H1 (cell line): ENCODE data around the gene SGSM1. TPM values are rescaled to one million over a fixed set of nuclear protein-coding genes. Genes with fewer than 3 reads are reported as not detected.

ENCODE experiments used
- CTCF ChIA-PET: fragments of 300-600 bp; sonication (Branson Sonifier 250); formaldehyde crosslinking; loops from one replicate; lab custom pipeline; 2021; ENCODE audit not compliant: partially characterized antibody; lab: Charles Lee
- POLR2A ChIA-PET: fragments of 300-600 bp; sonication (Branson Sonifier 250); formaldehyde crosslinking; loops from one replicate; lab custom pipeline; 2021; ENCODE audit warnings: inconsistent platforms; ENCODE audit not compliant: partially characterized antibody; lab: Charles Lee
- DNase-seq, 2 experiments: peaks; one replicate each; pipeline versions ENCODE4 v3.0.0 to v3.0.0-alpha.2; 2010 to 2022; ENCODE audit warnings: low spot score in 2 of 2, low read depth in 1 of 2, mixed read lengths in 1 of 2
- FAIRE-seq: peaks from 2 replicates; lab custom pipeline; 2011; peaks lifted over from hg19 to GRCh38; lab: Jason Lieb, UNC
- H2AFZ ChIP-seq: 2 replicates; pipeline ENCODE4 v1.8.1; 2012; ENCODE audit warnings: low read length, inconsistent platforms
- H2AK5ac ChIP-seq: 2 replicates; pipeline ENCODE4 v1.6.1; 2013; ENCODE audit warnings: low read depth, low read length
- H2BK120ac ChIP-seq: replicated peaks from 2 replicates; pipeline ENCODE3; 2013; ENCODE audit warnings: low read depth, low read length, inconsistent platforms
- H2BK12ac ChIP-seq: 2 replicates; pipeline ENCODE4 v1.6.1; 2013; ENCODE audit warnings: low read depth, low read length
- H2BK15ac ChIP-seq: 2 replicates; pipeline ENCODE4 v1.6.1; 2013; ENCODE audit warnings: low read length
- H2BK20ac ChIP-seq: 2 replicates; pipeline ENCODE4 v1.6.1; 2013; ENCODE audit warnings: low read length
- H2BK5ac ChIP-seq: 2 replicates; pipeline ENCODE4 v1.6.1; 2013; ENCODE audit warnings: low read depth, low read length
- H3K14ac ChIP-seq: 2 replicates; pipeline ENCODE4 v1.6.1; 2013; ENCODE audit warnings: inconsistent platforms; ENCODE audit not compliant: insufficient read length
- H3K18ac ChIP-seq: 2 replicates; pipeline ENCODE4 v1.6.1; 2013; ENCODE audit warnings: low read length; ENCODE audit errors: extremely low read depth
- H3K23ac ChIP-seq: 2 replicates; pipeline ENCODE4 v1.6.1; 2013; ENCODE audit warnings: inconsistent platforms; ENCODE audit not compliant: insufficient read length
- H3K23me2 ChIP-seq: 2 replicates; pipeline ENCODE4 v1.6.1; 2013; ENCODE audit warnings: low read depth, low read length
- H3K27ac ChIP-seq: 2 replicates; pipeline ENCODE4 v1.6.1; 2011; ENCODE audit warnings: low read depth, low read length, inconsistent platforms
- H3K27me3 ChIP-seq, 4 experiments: replicated peaks in 1 of 4; 1 replicate in 1 of 4; 2 replicates in 3 of 4; pipeline versions ENCODE4 v1.6.1 to v1.8.1; 2011 to 2013; ENCODE audit warnings: low read length in 3 of 4, mild to moderate bottlenecking in 3 of 4, inconsistent platforms in 2 of 4, mixed read lengths in 2 of 4, moderate library complexity in 1 of 4; ENCODE audit not compliant: control insufficient read depth in 3 of 4, insufficient read depth in 3 of 4; ENCODE audit errors: extremely low read depth in 1 of 4
- H3K36me3 ChIP-seq, 4 experiments: 2 replicates each; pipeline versions ENCODE4 v1.6.1 to v1.8.1; 2011 to 2013; ENCODE audit warnings: mild to moderate bottlenecking in 4 of 4, low read length in 3 of 4, moderate library complexity in 2 of 4, control low read depth in 1 of 4, inconsistent platforms in 1 of 4; ENCODE audit not compliant: insufficient read depth in 4 of 4, control insufficient read depth in 2 of 4
- H3K4ac ChIP-seq: replicated peaks from 2 replicates; pipeline ENCODE3; 2013; ENCODE audit warnings: low read length, low read depth, mixed read lengths, inconsistent platforms; ENCODE audit not compliant: insufficient read length
- H3K4me1 ChIP-seq, 4 experiments: replicated peaks in 1 of 4; 1 replicate in 1 of 4; 2 replicates in 3 of 4; pipeline versions ENCODE4 v1.6.1 to v1.8.1; 2011 to 2013; ENCODE audit warnings: low read length in 3 of 4, inconsistent platforms in 2 of 4, mixed read lengths in 1 of 4; ENCODE audit not compliant: insufficient read depth in 4 of 4, control insufficient read depth in 3 of 4
- H3K4me2 ChIP-seq, 2 experiments: 2 replicates each; pipeline versions ENCODE4 v1.6.1 to v1.8.1; 2011 to 2013; ENCODE audit warnings: low read depth in 2 of 2, low read length in 2 of 2, control low read depth in 1 of 2, inconsistent platforms in 1 of 2, mild to moderate bottlenecking in 1 of 2; ENCODE audit not compliant: insufficient read depth in 1 of 2
- H3K4me3 ChIP-seq, 4 experiments: fragments of 200-600, 300-600 bp in 1 of 4; sonication (generic), shearing (Covaris generic), sonication (Bioruptor Twin) in 1 of 4; 2 replicates each; pipeline versions ENCODE4 v1.5.1 to v1.8.1; 2011 to 2016; ENCODE audit warnings: low read length in 4 of 4, low read depth in 3 of 4, control low read depth in 2 of 4, inconsistent platforms in 2 of 4, mild to moderate bottlenecking in 2 of 4, mixed read lengths in 1 of 4, moderate library complexity in 1 of 4; ENCODE audit not compliant: insufficient read depth in 2 of 4; ENCODE audit errors: extremely low read depth in 1 of 4
- H3K56ac ChIP-seq: replicated peaks from 2 replicates; pipeline ENCODE3; 2013; ENCODE audit warnings: low read depth, mild to moderate bottlenecking, mixed read lengths, low read length, inconsistent platforms; ENCODE audit not compliant: insufficient read length
- H3K79me1 ChIP-seq: 2 replicates; pipeline ENCODE4 v1.6.1; 2013; ENCODE audit warnings: low read depth, low read length, control low read depth
- H3K79me2 ChIP-seq, 2 experiments: 2 replicates each; pipeline versions ENCODE4 v1.6.1 to v1.8.1; 2012 to 2013; ENCODE audit warnings: low read length in 2 of 2, mild to moderate bottlenecking in 2 of 2, inconsistent platforms in 1 of 2; ENCODE audit not compliant: insufficient read depth in 2 of 2, control insufficient read depth in 1 of 2
- H3K9ac ChIP-seq, 4 experiments: replicated peaks in 1 of 4; 1 replicate in 1 of 4; 2 replicates in 3 of 4; pipeline versions ENCODE4 v1.6.1 to v1.8.1; 2011 to 2013; ENCODE audit warnings: low read depth in 3 of 4, low read length in 3 of 4, control low read depth in 2 of 4, mild to moderate bottlenecking in 2 of 4, moderate library complexity in 2 of 4, inconsistent platforms in 1 of 4; ENCODE audit errors: extremely low read depth in 1 of 4
- H3K9me3 ChIP-seq, 2 experiments: 2 replicates each; pipeline versions ENCODE4 v1.6.1 to v1.8.1; 2012 to 2013; ENCODE audit warnings: mild to moderate bottlenecking in 2 of 2, moderate library complexity in 2 of 2, control low read depth in 1 of 2, inconsistent platforms in 1 of 2, low read depth in 1 of 2, low read length in 1 of 2, mixed read lengths in 1 of 2; ENCODE audit not compliant: insufficient read depth in 2 of 2
- H4K20me1 ChIP-seq, 2 experiments: replicated peaks in 1 of 2; 2 replicates each; pipeline versions ENCODE3 to v1.8.1; 2011 to 2013; ENCODE audit warnings: inconsistent platforms in 2 of 2, low read length in 2 of 2, mild to moderate bottlenecking in 1 of 2; ENCODE audit not compliant: insufficient read depth in 2 of 2, control insufficient read depth in 1 of 2
- H4K5ac ChIP-seq: 2 replicates; pipeline ENCODE4 v1.6.1; 2013; ENCODE audit warnings: low read length, low read depth, mixed read lengths, inconsistent platforms; ENCODE audit not compliant: insufficient read length
- H4K8ac ChIP-seq: 2 replicates; pipeline ENCODE4 v1.8.0; 2013; ENCODE audit warnings: mild to moderate bottlenecking, moderate library complexity, low read length, inconsistent platforms; ENCODE audit not compliant: insufficient read depth; ENCODE audit errors: extremely low read depth
- H4K91ac ChIP-seq: replicated peaks from 2 replicates; pipeline ENCODE3; 2013; ENCODE audit warnings: low read length, mixed read lengths, inconsistent platforms; ENCODE audit not compliant: insufficient read length
- BACH1 ChIP-seq: IDR thresholded peaks from 2 replicates; pipeline ENCODE4 v1.6.1; 2012; ENCODE audit warnings: low read length, improper control_type of control experiment
- BRCA1 ChIP-seq: IDR thresholded peaks from 2 replicates; pipeline ENCODE4 v1.6.1; 2012; ENCODE audit warnings: low read depth, low read length, improper control_type of control experiment
- CHD1 ChIP-seq: IDR thresholded peaks from 2 replicates; pipeline ENCODE4 v1.6.1; 2012; ENCODE audit warnings: low read depth, low read length, improper control_type of control experiment
- EGR1 ChIP-seq: IDR thresholded peaks from 2 replicates; pipeline ENCODE4 v1.6.1; 2011; ENCODE audit warnings: low read depth, low read length, borderline replicate concordance
- KDM1A ChIP-seq: fragments of 200-600, 300-600 bp; sonication (generic); IDR thresholded peaks from 2 replicates; pipeline ENCODE4 v1.7.1; 2016; ENCODE audit warnings: mild to moderate bottlenecking, low read length, borderline replicate concordance
- NANOG ChIP-seq: IDR thresholded peaks from 2 replicates; pipeline ENCODE4 v1.6.1; 2011; ENCODE audit warnings: low read length, low read depth, mild to moderate bottlenecking, inconsistent platforms; ENCODE audit not compliant: insufficient read depth, poor library complexity, severe bottlenecking
- NRF1 ChIP-seq: IDR thresholded peaks from 2 replicates; pipeline ENCODE4 v1.6.1; 2011; ENCODE audit warnings: mild to moderate bottlenecking, low read depth, low read length, improper control_type of control experiment
- POLR2A ChIP-seq, 2 experiments: IDR thresholded peaks; 1 replicate in 1 of 2; 2 replicates in 1 of 2; pipeline ENCODE4 v1.6.1; 2011; ENCODE audit warnings: low read depth in 2 of 2, low read length in 2 of 2, mild to moderate bottlenecking in 2 of 2; ENCODE audit errors: control extremely low read depth in 1 of 2
- RNF2 ChIP-seq: fragments of 200-900, 300-1000 bp; sonication (generic); IDR thresholded peaks from 2 replicates; pipeline ENCODE4 v1.7.1; 2016; ENCODE audit warnings: borderline replicate concordance, low read depth, mild to moderate bottlenecking, antibody characterized with exemption, low read length; ENCODE audit not compliant: poor library complexity, severe bottlenecking; ENCODE audit errors: missing control alignments
- SP4 ChIP-seq: IDR thresholded peaks from 2 replicates; pipeline ENCODE4 v1.6.1; 2012; ENCODE audit warnings: low read length, inconsistent platforms
- YY1 ChIP-seq: IDR thresholded peaks from 2 replicates; pipeline ENCODE4 v1.6.1; 2011; ENCODE audit warnings: low read depth, mild to moderate bottlenecking, low read length
- ZNF274 ChIP-seq: IDR thresholded peaks from 2 replicates; pipeline ENCODE4 v1.7.0; 2012; ENCODE audit warnings: low read length, borderline replicate concordance; ENCODE audit errors: extremely low read depth
- WGBS, 2 experiments: shearing (Covaris generic) in 1 of 2; methylation state at CpG; one replicate each; pipeline versions ENCODE4 v1.1.6 to v1.1.7; 2013 to 2015; ENCODE audit warnings: low lambda C conversion rate in 2 of 2, mixed read lengths in 2 of 2, inconsistent platforms in 1 of 2, low coverage in 1 of 2, missing lambda C conversion rate in 1 of 2; ENCODE audit not compliant: insufficient replicate concordance in 2 of 2, insufficient coverage in 1 of 2, insufficient read length in 1 of 2; ENCODE audit errors: extremely low coverage in 1 of 2, missing lambda C conversion rate in 1 of 2; 5-methylcytosine and 5-hydroxymethylcytosine counted together
- polyA plus RNA-seq, 7 experiments: library from polyadenylated mRNA; depleted of rRNA in 3 of 7; stranded (reverse) in 5 of 7; unstranded in 2 of 7; fragments of >200 nt in 5 of 7; fragments of 200-250 nt in 2 of 7; gene quantifications; 1 replicate in 5 of 7; 2 replicates in 1 of 7; 4 replicates in 1 of 7; pipeline versions ENCODE4 v1.2.1 to v1.2.3, GENCODE V29; 2011 to 2013; ENCODE audit warnings: missing spikeins in 2 of 7, mixed read lengths in 2 of 7
- total RNA-seq: library from RNA; stranded (reverse); fragmentation: NEBNext Ultra II Directional; extraction: Animal tissue kit (Norgen Biotek cat#: 25700); gene quantifications from 2 replicates; pipeline ENCODE4 v1.2.1, GENCODE V29; 2021

The SGSM1 gene
- total and polyA plus RNA-seq, 2 of the 8 experiments (the other 6 are each of a cell fraction or from before 2014, with no cell fraction given): 2.8 to 5.2 TPM

DNA sequence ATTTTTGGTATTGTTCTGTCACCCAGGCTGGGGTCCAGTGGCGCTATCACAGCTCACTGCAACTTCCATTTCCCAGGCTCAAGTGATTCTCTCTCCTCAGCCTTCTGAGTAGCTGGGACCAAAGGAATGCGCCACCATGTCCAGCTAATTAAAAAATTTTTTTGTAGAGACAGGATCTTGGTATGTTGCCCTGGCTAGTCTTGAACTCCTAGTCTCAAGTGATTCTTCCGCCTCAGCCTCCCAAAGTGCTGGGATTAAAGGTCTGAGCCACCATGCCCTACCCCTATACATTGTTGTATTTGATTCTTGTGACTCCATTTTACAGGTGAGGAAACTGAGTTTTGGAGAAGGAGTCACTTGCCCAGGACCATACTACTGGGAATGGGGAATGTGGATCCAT, 158.4 kb downstream of the SGSM1 start:
- no peak overlapping the region for H3K9ac ChIP-seq
- no peaks in the 10 kb centered on the region for H3K36me3 ChIP-seq
- no peak for TF ChIP-seq POLR2A (IDR thresholded peaks at IDR 0.05; ENCODE audit: control extremely low read depth in 1 of 2, low read depth in 2 of 2, low read length in 2 of 2)
- TF ChIP-seq NRF1: no peak
- TF ChIP-seq SP4: no peak
- no peak for TF ChIP-seq NANOG
- TF ChIP-seq EGR1: no peak
- no peak for TF ChIP-seq YY1
- no peak for TF ChIP-seq KDM1A
- TF ChIP-seq RNF2: no peak
- no peak for TF ChIP-seq ZNF274
- TF ChIP-seq BRCA1: no peak
- no peak for TF ChIP-seq CHD1
- no peak for TF ChIP-seq BACH1
- ChIA-PET CTCF (interaction anchor here (0.6 to 1.8 kb wide), 3 partner anchors 43 to 134 kb away, joined by 3 to 5 read pairs (median 3); no protein-coding TSS in a partner anchor), POLR2A (interaction anchor here (1.0 kb wide), 1 partner anchor 9 kb away, joined by 3 read pairs; no protein-coding TSS in a partner anchor)
- H3K79me1 ChIP-seq: peaks cover 9% of the 10 kb centered on the region
- no peak overlapping the region for H3K4ac ChIP-seq
- 0 out of 2 replicates have a peak overlapping the region, but pooled peaks have one; percentile 31 for H2BK15ac ChIP-seq
- DNase-seq (no peak), FAIRE-seq (no peak)
- peaks cover 0 to 2% of the 10 kb centered on the region in 2 experiments for H4K20me1 ChIP-seq
- H3K4me3 ChIP-seq: no peak overlapping the region
- H3K27me3 ChIP-seq: no peaks in the 10 kb centered on the region
- no peak overlapping the region for H3K23ac ChIP-seq
- no peak overlapping the region for H3K56ac ChIP-seq
- H3K27ac ChIP-seq: no peak overlapping the region
- no peak overlapping the region for H4K91ac ChIP-seq
- 0 out of 2 replicates have a peak overlapping the region, but pooled peaks have one; percentile 63 for H2BK12ac ChIP-seq
- 0 out of 2 replicates have a peak overlapping the region, but pooled peaks have one; percentile 90 for H2AK5ac ChIP-seq
- H4K8ac ChIP-seq: no peak overlapping the region
- H3K4me2 ChIP-seq: no peak overlapping the region
- no peak overlapping the region for H2AFZ ChIP-seq
- H2BK5ac ChIP-seq: no peak overlapping the region
- H2BK20ac ChIP-seq: no peak overlapping the region
- H3K79me2 ChIP-seq: peaks cover 0 to 29% of the 10 kb centered on the region in 2 experiments; a peak in 2 of 4 replicates
- peaks cover 3 to 8% (median 6%) of the 10 kb centered on the region in 4 experiments; a peak in 6 of 7 replicates for H3K4me1 ChIP-seq
- no peak overlapping the region for H3K18ac ChIP-seq
- no peak overlapping the region for H2BK120ac ChIP-seq
- H3K14ac ChIP-seq: no peak overlapping the region
- WGBS, 2 experiments: 87% methylated on average over 3 of the region's 3 CpGs; no CpG with 5 or more reads in 1 of the 2 experiments
- H4K5ac ChIP-seq: no peak overlapping the region
- H3K23me2 ChIP-seq: no peaks in the 10 kb centered on the region
- H3K9me3 ChIP-seq: no peaks in the 10 kb centered on the region
